ENCODE data around the gene KCP.
A peak's percentile ranks its signal among the peaks of the same experiment; 100 is the strongest.

Gene KCP

DNA sequence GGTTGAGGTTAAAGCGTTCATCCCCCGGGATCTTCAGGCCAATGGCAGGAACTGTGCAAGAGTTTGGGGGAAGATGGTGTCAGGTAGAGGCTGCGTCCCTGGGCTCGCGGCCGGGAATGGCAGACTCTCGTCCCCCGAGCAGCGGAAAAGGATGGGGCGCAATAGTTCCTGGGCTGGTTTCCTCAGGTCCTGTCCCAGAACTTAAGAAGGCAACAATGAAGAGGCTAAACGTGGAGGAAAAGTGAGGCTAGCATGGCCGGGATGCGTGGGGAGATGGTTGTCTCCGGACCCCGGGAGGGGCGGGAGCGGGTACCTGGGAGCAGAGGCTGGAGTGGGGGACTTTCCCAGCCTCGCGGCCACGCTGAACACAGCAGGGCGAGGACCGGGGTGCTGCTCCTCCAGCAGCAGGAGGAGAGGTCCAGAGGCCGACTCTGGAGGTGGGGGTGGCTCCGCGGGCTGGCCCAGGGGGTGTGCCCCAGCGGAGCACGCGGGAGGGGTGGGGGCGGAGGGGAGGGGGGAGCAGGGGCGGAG, 28.1 kb upstream of the KCP start:
- no peak for DNase-seq

GRCh38 chr7:128937647-128938543, 27.4 kb upstream of the KCP start, which contains the start of gene IRF5:
IRF5 (plus strand) TSS chr7:128937927; CDS start chr7:128942082, 4,155 bp downstream.
- no peak for DNase-seq

- no peak for DNase-seq
Observed at GRCh38 chr7:128937271-128937646, 26.8 kb upstream of the KCP start.

GRCh38 chr7:128936798-128937197, 26.3 kb upstream of the KCP start:
- no peak for DNase-seq

DNA sequence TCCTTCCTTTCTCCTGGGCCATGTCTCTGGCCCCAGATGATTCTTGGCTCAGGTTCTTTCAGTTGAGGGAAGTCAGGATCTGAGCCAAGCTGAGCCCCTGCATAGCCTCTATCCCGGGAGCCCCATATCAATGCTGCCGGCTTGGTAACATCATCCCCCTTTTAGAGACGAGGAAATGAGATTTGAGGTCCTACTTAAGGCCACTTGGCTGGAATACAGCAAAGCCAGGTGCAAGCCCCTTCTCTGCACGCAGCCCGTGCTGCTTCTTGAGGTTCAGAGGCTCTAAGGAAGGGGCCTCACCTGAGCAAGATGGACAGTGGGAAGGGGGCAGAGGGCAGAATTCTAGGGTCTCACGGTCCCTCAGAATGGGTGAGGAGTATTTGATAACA, 24.8 kb upstream of the KCP start:
- DNase-seq = no peak

- DNase-seq = no peak
Observed at GRCh38 chr7:128934361-128935341, 24.1 kb upstream of the KCP start.

DNA sequence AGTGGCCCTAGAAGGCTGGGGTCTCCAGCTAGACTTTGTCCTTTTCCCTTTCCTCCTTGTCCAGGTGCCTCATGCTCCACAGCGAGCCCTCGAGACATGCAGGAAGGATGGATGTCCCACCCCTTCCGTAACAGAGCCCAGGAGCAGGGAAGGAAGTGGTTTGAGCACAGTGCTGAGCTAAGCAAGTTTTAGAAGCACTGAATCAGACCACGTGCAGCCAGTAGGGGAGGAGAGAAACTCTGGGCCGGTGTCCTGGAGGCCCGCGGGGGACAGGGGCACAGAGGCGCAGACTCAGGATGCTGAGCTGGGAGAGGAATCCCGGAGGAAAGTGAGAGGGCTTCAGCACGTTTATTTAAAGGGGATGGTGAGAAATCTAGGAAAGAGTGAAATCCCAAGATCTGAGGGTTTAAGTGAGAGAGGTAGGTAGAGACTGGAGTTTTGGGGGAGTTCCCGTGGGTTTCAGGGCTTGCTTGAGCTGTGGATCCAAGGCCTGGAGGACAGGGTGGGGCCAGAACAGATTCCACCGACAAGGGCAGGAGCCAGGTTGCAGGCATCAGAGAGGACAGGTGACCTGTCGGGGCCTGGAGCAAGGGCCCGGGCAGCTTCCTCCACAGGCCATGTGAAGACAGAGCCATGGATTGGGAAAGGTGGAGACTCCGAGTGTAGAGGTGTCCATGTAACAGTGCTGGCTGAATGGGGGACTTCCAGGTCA, 22.8 kb upstream of the KCP start:
- DNase-seq = peak; percentile 56

DNA sequence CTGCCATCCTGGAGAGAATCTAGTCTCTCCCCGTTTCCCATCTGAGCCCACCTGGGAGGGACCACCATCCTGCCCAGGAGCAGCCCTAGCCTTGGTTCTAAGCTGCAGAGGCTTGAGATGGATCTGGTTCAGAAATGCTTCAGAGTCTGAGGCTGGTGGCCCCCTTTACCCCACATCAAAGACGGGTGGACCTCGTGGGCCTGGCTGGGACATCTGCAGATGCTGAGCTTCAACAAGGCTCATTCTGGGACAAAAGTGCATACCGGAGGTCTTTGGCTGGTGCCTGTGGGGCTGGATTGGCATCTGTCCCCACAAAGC, 22.3 kb upstream of the KCP start:
- no peak for DNase-seq

DNA sequence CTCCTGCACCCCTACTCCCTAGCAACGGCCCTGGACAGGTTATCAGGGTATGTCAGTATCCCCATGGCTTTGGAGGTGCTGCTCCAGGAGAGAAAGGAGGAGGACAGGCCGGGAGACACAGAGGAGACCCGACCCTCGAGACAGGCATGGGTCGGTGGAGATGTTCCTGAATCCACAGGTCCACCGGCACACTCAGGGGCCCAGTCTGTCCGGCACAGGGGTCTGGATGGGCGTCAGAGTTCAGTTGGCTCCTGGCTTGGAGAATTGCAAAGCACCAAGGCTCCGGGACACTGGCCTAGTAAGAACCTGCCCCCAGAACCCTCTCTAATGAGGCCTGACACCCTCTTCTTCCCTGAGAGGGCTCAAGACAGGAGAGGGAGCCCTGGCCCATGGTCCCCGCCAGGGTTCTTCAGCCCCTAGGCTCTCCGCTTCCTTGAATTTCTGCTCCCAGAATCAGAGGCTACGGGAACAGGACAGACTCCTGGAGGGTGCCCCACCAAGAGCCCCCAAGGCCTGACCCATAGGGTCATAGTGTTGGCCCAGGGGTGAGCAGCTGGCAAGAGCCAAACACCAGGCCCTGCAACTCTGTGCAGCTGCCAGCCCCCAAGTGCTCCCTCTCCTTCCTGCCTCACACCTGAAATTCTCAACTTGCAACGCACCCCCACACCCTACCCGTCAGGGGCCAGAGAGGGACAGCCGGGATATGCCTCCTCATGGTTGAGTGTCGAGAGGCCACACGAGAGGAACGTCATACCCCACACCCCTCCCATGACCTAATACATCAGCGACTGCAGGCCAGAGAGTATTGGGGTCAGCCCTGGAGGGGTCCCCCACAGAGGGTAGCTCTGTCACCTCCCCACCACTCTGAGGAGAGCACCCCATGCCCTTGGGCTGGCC, 21.7 kb upstream of the KCP start:
- DNase-seq = no peak

GRCh38 chr7:128931190-128931798, 20.8 kb upstream of the KCP start:
- DNase-seq = no peak

GRCh38 chr7:128928882-128929788, 18.6 kb upstream of the KCP start:
- no peak for DNase-seq

DNA sequence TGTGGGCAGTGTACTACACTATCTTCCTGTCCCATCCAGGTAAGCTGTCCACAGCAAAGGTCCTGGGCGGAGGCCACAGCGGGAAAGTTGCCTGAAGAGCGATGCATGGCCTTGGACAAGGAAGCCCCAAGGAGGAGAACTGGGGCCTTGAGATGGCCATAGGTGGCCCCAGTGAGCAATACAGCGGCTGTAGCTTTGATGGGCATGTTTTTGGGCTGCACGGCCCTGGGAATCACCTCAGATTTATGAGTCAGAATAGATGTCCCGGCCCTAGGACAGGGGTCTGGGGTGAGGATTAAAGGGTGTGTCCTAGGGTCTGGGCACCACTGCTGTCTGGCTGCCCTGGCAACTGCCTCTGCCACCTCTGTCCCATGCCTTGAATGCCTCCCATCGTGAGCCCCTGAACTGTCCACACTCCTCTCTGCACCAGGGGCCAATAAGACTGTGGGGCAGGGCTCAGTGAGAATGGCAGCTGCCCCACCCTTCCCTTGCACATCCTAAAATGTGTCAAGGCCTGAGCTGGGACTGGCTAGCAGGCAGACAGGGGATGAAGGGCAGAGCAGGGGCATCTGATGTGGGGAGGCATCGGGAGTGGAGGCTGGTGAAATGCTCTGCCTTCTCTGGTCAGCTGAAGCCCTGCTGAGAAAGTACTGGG, 17.8 kb upstream of the KCP start:
- no peak for DNase-seq

DNA sequence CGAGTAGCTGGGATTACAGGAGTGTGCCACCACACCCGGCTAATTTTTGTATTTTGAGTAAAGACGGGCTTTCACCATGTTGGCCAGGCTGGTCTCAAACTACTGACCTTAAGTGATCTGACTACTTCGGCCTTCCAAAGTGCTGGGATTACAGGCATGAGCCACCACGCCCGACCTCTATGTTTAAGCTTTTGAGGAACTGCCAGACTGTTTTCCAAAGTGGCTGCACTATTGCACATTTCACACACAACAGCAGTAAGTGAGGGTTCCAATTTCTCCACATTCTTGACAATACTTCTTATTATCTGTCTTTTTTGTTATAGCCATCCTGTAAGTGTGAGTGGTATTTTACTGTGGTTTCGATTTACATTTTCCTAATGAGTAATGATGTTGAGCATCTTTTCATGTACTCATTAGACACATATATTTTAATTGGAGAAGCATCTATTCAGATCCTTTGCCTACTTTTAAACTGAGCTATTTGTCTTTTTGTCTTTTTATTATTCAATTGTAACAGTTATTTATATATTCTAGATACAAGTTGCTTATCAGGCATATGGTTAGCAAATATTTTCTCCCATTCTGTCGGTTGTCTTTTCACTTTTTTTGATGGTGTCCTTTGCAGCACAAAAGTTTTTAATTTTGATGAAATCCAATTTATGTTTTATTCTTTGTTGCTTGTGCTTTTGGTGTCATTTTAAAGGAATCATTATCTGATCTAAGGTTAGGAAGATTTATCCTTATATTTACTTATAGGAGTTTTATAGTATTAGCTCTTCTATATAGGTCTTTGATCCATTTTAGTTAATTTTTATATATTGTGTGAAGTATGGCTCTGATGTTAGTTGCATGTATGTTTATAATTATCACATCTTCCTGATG, 14.4 kb upstream of the KCP start:
- DNase-seq = no peak

- no peak for DNase-seq
Observed at GRCh38 chr7:128923411-128923800, 12.9 kb upstream of the KCP start.

DNA sequence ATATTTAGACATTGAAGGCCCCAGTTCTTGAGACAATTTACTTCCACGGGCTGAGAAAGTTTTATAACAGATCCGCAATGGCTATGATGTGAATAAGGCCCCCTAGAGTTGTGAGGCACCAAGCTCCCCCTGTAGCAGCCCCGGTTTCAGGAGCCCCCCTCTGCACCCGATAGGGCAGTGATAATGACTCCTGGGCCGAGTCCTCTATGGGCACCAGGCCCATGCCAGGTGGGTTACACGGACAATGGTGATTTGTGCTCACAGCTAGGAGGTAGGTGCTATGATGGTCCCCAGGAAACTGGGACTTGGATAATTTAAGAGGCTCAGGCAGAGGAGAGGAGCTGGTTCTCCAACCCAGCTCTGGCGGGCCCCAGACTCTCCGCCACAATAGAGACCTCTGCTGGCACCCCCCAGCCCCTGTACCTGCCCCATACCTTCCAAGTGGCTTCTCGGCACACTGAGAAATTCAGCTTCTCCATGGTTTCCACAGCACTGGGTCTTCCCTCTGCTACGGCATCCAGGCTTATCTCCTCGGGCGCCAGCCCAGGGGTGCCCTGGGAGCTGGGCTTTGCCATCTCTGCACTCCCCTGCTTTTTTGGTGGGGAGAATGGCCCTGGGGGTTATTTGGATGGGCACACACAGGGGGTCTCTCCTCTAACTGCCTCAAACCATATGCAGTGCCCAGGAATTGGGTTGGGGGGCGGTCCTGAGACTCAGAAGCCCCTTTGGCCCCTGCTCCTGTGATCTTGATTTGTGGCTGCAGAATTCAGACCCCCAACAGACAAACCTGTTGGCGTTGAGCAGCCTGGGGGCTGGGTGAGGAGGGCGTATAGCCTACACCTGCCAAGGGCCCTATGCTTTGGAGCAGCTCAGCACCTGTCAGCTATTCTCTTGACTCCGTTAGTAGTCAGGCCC, 12.2 kb upstream of the KCP start:
- no peak for DNase-seq

DNA sequence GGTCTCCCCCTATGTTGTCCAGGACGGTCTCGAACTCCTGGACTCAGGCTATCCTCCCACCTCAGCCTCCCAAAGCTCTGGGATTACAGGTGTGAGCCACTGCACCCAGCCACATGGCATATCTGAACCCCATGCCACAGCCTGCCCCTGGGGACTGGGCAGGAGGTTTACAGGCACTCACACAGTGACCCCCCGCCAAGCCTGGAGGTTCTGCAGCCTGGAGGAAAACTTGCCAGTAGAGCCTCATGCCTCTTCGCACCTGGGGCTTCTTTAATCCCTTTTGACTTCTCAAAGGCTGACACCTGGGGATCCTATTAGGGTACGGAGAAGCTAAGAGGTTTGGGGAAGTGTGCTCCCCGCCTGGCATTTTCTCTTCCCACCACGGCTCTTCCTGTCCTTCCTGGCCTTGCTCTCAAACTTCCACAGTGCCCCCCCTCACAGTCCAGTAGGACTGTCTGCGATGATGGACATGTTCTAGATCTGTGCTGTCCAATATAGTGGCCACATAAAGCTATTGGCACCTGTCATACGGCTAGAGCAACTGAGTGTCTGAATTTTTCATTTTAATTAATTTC, 11.4 kb upstream of the KCP start:
- no peak for DNase-seq

- no peak for DNase-seq
Observed at GRCh38 chr7:128920913-128921582, 10.5 kb upstream of the KCP start.
